HEK293 (cell line): Measurements from ENCODE around the gene EYS.

ENCODE experiments used
- CTCF ChIA-PET: fragments of 350-600 bp; formaldehyde crosslinking; extraction: SDS; loops from one replicate; lab custom pipeline; 2021; ENCODE audit warnings: antibody characterized with exemption; lab: Yijun Ruan, JAX
- POLR2A ChIA-PET: fragments of 300-600 bp; formaldehyde crosslinking; extraction: SDS; loops from one replicate; lab custom pipeline; 2020; ENCODE audit warnings: antibody characterized with exemption, inconsistent platforms; lab: Yijun Ruan, JAX
- H3K27ac ChIP-seq: fragments of 200-500 bp; sonication (Bioruptor generic); 2 replicates; pipeline ENCODE4 v1.5.1; 2014; ENCODE audit warnings: low read depth, low read length, control low read depth, inconsistent platforms; ENCODE audit errors: extremely low read depth
- H3K36me3 ChIP-seq, 2 experiments: fragments of 200-500 bp in 1 of 2; sonication (Bioruptor generic) in 1 of 2; 1 replicate in 1 of 2; 2 replicates in 1 of 2; pipeline ENCODE4 v1.5.1; 2014 to 2017; ENCODE audit warnings: inconsistent platforms in 2 of 2, low read length in 2 of 2; ENCODE audit not compliant: control insufficient read depth in 2 of 2, insufficient read depth in 1 of 2
- H3K4me1 ChIP-seq: fragments of 200-500 bp; sonication (Bioruptor generic); 2 replicates; pipeline ENCODE4 v1.5.1; 2014; ENCODE audit warnings: mild to moderate bottlenecking, low read length, inconsistent platforms; ENCODE audit not compliant: control insufficient read depth, insufficient read depth
- H3K4me3 ChIP-seq: 2 replicates; pipeline ENCODE4 v1.5.1; 2011; ENCODE audit warnings: low read depth, mild to moderate bottlenecking, control low read depth, low read length, moderate library complexity
- H3K9me3 ChIP-seq: fragments of 200-500 bp; sonication (Bioruptor generic); 2 replicates; pipeline ENCODE4 v1.5.1; 2014; ENCODE audit warnings: low read depth, low read length, inconsistent platforms; ENCODE audit not compliant: control insufficient read depth, insufficient read depth
- CTCF ChIP-seq: fragments of 450-650 bp; formaldehyde crosslinking; IDR thresholded peaks from 2 replicates; pipeline ENCODE4 v1.5.1; 2016; ENCODE audit warnings: missing biosample characterization, missing genetic modification characterization
- HOXC10 ChIP-seq: sonication (generic); formaldehyde crosslinking; IDR thresholded peaks from 2 replicates; pipeline ENCODE4 v1.8.1; 2023; ENCODE audit warnings: mild to moderate bottlenecking, missing genetic modification reagents
- IKZF3 ChIP-seq: fragments of 450-650 bp; IDR thresholded peaks from 2 replicates; pipeline ENCODE4 v1.5.0; 2018; ENCODE audit warnings: missing biosample characterization, mild to moderate bottlenecking, missing genetic modification characterization, moderate library complexity
- SCRT1 ChIP-seq: fragments of 450-650 bp; formaldehyde crosslinking; IDR thresholded peaks from 2 replicates; pipeline ENCODE4 v1.5.1; 2016; ENCODE audit warnings: missing biosample characterization, missing genetic modification characterization, borderline replicate concordance
- ZBTB1 ChIP-seq: fragments of 450-650 bp; formaldehyde crosslinking; IDR thresholded peaks from 2 replicates; pipeline ENCODE4 v1.5.1; 2016; ENCODE audit warnings: missing biosample characterization, missing genetic modification characterization
- ZBTB21 ChIP-seq: fragments of 450-650 bp; formaldehyde crosslinking; IDR thresholded peaks from 2 replicates; pipeline ENCODE4 v1.5.1; 2017; ENCODE audit warnings: missing biosample characterization, missing genetic modification characterization
- ZFHX2 ChIP-seq: fragments of 450-650 bp; formaldehyde crosslinking; conservative IDR thresholded peaks from 2 replicates; pipeline ENCODE4 v1.5.1; 2016; ENCODE audit warnings: missing biosample characterization, missing genetic modification characterization
- ZNF133 ChIP-seq: fragments of 450-650 bp; formaldehyde crosslinking; IDR thresholded peaks from 2 replicates; pipeline ENCODE4 v1.5.1; 2016; ENCODE audit warnings: missing biosample characterization, missing genetic modification characterization
- ZNF155 ChIP-seq: fragments of 450-650 bp; formaldehyde crosslinking; IDR thresholded peaks from 2 replicates; pipeline ENCODE4 v1.5.1; 2016; ENCODE audit warnings: missing biosample characterization, missing genetic modification characterization
- ZNF184 ChIP-seq: fragments of 450-650 bp; IDR thresholded peaks from 2 replicates; pipeline ENCODE4 v1.5.1; 2018; ENCODE audit warnings: missing biosample characterization, mild to moderate bottlenecking, missing genetic modification characterization
- ZNF23 ChIP-seq: fragments of 450-650 bp; formaldehyde crosslinking; IDR thresholded peaks from 2 replicates; pipeline ENCODE4 v1.5.1; 2016; ENCODE audit warnings: missing biosample characterization, missing genetic modification characterization, borderline replicate concordance
- ZNF239 ChIP-seq: fragments of 450-650 bp; formaldehyde crosslinking; IDR thresholded peaks from 2 replicates; pipeline ENCODE4 v1.5.1; 2016; ENCODE audit warnings: missing biosample characterization, missing genetic modification characterization
- ZNF311 ChIP-seq: fragments of 450-650 bp; formaldehyde crosslinking; IDR thresholded peaks from 2 replicates; pipeline ENCODE4 v1.5.1; 2017; ENCODE audit warnings: missing biosample characterization, missing genetic modification characterization, borderline replicate concordance
- ZNF354C ChIP-seq: fragments of 450-650 bp; formaldehyde crosslinking; IDR thresholded peaks from 2 replicates; pipeline ENCODE4 v1.5.1; 2016; ENCODE audit warnings: missing biosample characterization, missing genetic modification characterization, low read depth, borderline replicate concordance
- ZNF549 ChIP-seq: fragments of 450-650 bp; IDR thresholded peaks from 2 replicates; pipeline ENCODE4 v1.5.1; 2018; ENCODE audit warnings: missing biosample characterization, missing genetic modification characterization, mild to moderate bottlenecking, inconsistent platforms, moderate library complexity
- ZNF558 ChIP-seq: fragments of 450-650 bp; formaldehyde crosslinking; IDR thresholded peaks from 2 replicates; pipeline ENCODE4 v1.5.1; 2016; ENCODE audit warnings: missing biosample characterization, missing genetic modification characterization
- ZNF571 ChIP-seq: fragments of 450-650 bp; formaldehyde crosslinking; IDR thresholded peaks from 2 replicates; pipeline ENCODE4 v1.5.0; 2017; ENCODE audit warnings: missing biosample characterization, missing genetic modification characterization
- ZNF624 ChIP-seq: fragments of 450-650 bp; formaldehyde crosslinking; IDR thresholded peaks from 2 replicates; pipeline ENCODE4 v1.5.1; 2017; ENCODE audit warnings: missing biosample characterization, missing genetic modification characterization
- ZNF626 ChIP-seq: fragments of 450-650 bp; sonication (Bioruptor Pico); formaldehyde crosslinking; IDR thresholded peaks from 2 replicates; pipeline ENCODE4 v1.5.1; 2018; ENCODE audit warnings: missing biosample characterization, missing genetic modification characterization, inconsistent platforms
- ZNF768 ChIP-seq: fragments of 450-650 bp; formaldehyde crosslinking; IDR thresholded peaks from 2 replicates; pipeline ENCODE4 v1.5.1; 2018; ENCODE audit warnings: missing biosample characterization, mild to moderate bottlenecking, missing genetic modification characterization
- ZSCAN23 ChIP-seq: fragments of 450-650 bp; formaldehyde crosslinking; IDR thresholded peaks from 2 replicates; pipeline ENCODE4 v1.5.1; 2016; ENCODE audit warnings: missing biosample characterization, missing genetic modification characterization
- ZSCAN30 ChIP-seq: fragments of 450-650 bp; IDR thresholded peaks from 2 replicates; pipeline ENCODE4 v1.5.1; 2018; ENCODE audit warnings: missing biosample characterization, mild to moderate bottlenecking, missing genetic modification characterization, moderate library complexity
- ZXDB ChIP-seq: fragments of 450-650 bp; formaldehyde crosslinking; IDR thresholded peaks from 2 replicates; pipeline ENCODE4 v1.5.1; 2016; ENCODE audit warnings: missing biosample characterization, missing genetic modification characterization
- TF ChIP-seq, protein P1 (sequence below): fragments of 450-650 bp; formaldehyde crosslinking; IDR thresholded peaks from 2 replicates; pipeline ENCODE4 v1.5.0; 2017; ENCODE audit warnings: missing biosample characterization, missing genetic modification characterization, borderline replicate concordance
- TF ChIP-seq, protein P2 (sequence below): fragments of 450-650 bp; formaldehyde crosslinking; IDR thresholded peaks from 2 replicates; pipeline ENCODE4 v1.5.1; 2016; ENCODE audit warnings: missing biosample characterization, missing genetic modification characterization

Gene EYS

GRCh38 chr6:64539917-64540316, 1167.1 kb downstream of the EYS start:
- H3K27ac ChIP-seq = no peak overlapping the region
- H3K9me3 ChIP-seq = no peaks in the 10 kb centered on the region
- H3K4me1 ChIP-seq = no peaks in the 10 kb centered on the region
- CTCF ChIA-PET = no interaction called here
- no peak overlapping the region for H3K4me3 ChIP-seq
- POLR2A ChIA-PET = no interaction called here
- H3K36me3 ChIP-seq = no peaks in the 10 kb centered on the region
- TF ChIP-seq ZNF626 (tag by site-specific recombination) (no peak), ZNF571 (no peak), SCRT1 (tag by site-specific recombination) (no peak), IKZF3 (no peak), ZFHX2 (tag by site-specific recombination) (no peak), ZBTB1 (tag by site-specific recombination) (no peak), ZBTB21 (tag by site-specific recombination) (no peak), ZXDB (tag by site-specific recombination) (no peak), ZNF239 (tag by site-specific recombination) (no peak), ZNF624 (no peak), ZSCAN30 (no peak), ZNF354C (tag by site-specific recombination) (no peak), ZNF558 (tag by site-specific recombination) (no peak), ZNF311 (tag by site-specific recombination) (no peak), ZNF23 (no peak), ZNF184 (tag by site-specific recombination) (no peak)
- TF ChIP-seq, protein P1, sequence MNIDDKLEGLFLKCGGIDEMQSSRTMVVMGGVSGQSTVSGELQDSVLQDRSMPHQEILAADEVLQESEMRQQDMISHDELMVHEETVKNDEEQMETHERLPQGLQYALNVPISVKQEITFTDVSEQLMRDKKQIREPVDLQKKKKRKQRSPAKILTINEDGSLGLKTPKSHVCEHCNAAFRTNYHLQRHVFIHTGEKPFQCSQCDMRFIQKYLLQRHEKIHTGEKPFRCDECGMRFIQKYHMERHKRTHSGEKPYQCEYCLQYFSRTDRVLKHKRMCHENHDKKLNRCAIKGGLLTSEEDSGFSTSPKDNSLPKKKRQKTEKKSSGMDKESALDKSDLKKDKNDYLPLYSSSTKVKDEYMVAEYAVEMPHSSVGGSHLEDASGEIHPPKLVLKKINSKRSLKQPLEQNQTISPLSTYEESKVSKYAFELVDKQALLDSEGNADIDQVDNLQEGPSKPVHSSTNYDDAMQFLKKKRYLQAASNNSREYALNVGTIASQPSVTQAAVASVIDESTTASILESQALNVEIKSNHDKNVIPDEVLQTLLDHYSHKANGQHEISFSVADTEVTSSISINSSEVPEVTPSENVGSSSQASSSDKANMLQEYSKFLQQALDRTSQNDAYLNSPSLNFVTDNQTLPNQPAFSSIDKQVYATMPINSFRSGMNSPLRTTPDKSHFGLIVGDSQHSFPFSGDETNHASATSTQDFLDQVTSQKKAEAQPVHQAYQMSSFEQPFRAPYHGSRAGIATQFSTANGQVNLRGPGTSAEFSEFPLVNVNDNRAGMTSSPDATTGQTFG (tag by site-specific recombination) = no peak
- TF ChIP-seq, protein P2, sequence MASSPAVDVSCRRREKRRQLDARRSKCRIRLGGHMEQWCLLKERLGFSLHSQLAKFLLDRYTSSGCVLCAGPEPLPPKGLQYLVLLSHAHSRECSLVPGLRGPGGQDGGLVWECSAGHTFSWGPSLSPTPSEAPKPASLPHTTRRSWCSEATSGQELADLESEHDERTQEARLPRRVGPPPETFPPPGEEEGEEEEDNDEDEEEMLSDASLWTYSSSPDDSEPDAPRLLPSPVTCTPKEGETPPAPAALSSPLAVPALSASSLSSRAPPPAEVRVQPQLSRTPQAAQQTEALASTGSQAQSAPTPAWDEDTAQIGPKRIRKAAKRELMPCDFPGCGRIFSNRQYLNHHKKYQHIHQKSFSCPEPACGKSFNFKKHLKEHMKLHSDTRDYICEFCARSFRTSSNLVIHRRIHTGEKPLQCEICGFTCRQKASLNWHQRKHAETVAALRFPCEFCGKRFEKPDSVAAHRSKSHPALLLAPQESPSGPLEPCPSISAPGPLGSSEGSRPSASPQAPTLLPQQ = no peak

DNA sequence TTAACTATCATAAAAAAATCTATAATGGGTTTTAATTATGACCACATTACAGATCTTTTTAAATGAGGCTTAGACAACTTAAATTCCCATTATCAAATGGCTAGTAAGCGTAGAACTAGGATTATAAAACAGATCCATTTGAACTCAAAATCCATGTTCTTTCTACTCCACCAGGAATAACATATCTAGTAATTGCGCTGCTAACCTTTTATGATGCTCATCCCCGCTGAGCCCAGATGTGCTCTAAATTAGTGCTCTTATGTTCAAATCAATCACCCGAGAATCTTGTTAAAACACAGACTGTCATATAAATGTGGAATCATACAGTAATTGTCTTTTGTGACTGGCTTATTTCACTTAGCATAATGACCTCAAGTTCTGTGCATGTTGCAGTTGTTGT, 1168.3 kb downstream of the EYS start:
- Histone ChIP-seq H3K4me3 (no peak overlapping the region), H3K36me3 (no peaks in the 10 kb centered on the region), H3K4me1 (no peaks in the 10 kb centered on the region), H3K27ac (no peak overlapping the region), H3K9me3 (no peaks in the 10 kb centered on the region)
- ChIA-PET CTCF (no interaction called here), POLR2A (no interaction called here)
- TF ChIP-seq CTCF (tag by site-specific recombination) = no peak
- no peak for TF ChIP-seq HOXC10
- no peak for TF ChIP-seq ZSCAN23
- TF ChIP-seq ZNF155 = no peak
- no peak for TF ChIP-seq ZNF549 (tag by site-specific recombination)
- no peak for TF ChIP-seq ZSCAN30
- no peak for TF ChIP-seq ZNF133 (tag by site-specific recombination)
- no peak for TF ChIP-seq ZNF768
